GM19452 (cell line): ENCODE measurements around the gene TGM5.

Source experiments
- ATAC-seq: cut with Tn5 transposase; IDR thresholded peaks from one replicate; pipeline ENCODE4 v1.9.1; 2021; ENCODE audit not compliant: unreplicated experiment

Gene TGM5

DNA sequence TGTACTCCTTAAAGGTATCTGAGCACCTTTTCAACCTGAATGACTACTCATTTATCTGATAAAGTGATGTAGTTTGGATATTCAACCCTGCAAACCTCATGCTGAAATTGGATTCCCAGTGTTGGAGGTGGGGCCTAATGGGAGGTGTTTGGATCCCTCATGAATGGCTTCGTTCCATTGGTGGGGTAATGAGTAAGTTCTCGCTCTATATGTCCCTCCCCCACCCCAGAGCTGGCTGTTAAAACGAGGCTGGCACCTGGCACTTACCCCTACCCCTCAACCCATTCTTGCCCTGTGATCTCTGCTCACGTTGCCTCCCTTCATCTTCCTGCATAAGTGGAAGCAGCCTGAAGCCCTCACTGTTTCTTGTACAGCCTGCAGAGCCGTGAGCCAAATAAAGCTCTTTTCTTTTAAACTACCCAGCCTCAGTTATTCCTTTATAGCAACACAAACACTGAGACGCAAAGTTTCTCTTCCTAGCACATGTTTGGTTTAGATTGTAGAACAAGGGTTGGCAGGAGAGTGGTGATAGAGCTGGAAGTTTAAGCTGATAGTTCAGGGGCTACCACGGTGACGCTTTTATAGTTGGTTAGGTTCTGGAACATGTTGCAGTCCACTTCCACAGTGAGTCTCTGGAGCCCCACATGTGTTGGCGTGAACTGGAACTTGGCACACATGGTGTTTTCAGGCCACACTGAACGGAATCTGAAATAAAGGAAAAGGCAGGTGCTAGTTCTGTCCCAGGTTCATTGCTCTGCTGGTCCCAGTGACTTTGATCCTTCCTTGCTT lies 69.8 kb downstream of the TGM5 start:
- no peak for ATAC-seq

DNA sequence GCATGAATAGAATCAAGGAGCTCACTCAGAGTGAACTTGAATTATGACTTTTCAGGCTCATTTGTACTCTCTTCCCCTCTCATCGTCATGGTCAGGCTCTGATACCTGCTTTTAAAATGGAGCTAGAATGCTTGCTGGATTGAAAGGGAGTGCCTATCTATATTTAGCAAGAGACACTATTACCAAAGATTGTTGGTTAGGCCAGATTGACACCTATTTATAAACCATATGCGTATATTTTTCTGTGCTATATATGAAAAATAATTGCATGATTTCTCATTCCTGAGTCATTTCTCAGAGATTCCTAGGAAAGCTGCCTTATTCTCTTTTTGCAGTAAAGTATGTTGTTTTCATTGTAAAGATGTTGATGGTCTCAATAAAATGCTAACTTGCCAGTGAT lies 71.9 kb downstream of the TGM5 start:
- no peak for ATAC-seq

GRCh38 chr15:43193710-43194109 lies 73.0 kb downstream of the TGM5 start:
- ATAC-seq: no peak

DNA sequence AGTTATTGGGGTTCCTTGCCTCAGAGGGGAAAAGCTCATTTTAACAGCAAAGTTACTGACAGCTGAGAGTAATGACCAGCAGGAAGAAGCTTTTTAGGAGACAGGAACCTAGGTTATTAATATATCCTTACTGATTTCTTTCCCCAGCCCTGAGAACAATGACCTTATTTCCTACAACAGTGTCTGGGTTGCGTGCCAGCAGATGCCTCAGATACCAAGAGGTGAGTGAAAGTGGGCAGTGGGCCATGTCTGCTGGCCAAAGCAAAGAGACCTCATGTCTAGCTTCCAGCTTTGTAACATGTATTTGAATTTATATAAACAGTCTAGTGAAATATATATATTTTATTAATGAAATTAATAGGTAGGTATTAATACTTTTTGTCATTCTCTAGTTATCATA lies 76.5 kb downstream of the TGM5 start:
- no peak for ATAC-seq

DNA sequence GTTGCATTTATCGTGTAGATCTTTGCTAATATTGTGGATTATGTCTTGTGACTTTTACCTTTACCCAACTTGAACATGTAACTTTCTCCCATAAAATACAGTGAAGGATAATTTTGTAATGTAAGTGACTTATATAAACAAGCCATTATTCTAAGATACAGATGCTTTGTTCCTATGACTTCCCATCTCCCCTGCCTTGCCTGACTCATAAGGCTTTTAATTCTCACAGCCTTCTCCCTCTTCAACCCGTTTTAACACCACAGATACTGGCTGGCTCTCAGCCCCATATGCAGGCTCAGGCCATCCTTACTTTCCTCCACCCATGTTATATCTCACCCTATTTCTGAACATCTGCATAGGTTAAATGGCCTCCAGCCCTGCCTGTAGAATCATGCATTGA lies 77.4 kb downstream of the TGM5 start:
- no peak for ATAC-seq

- ATAC-seq: no peak
Observed at GRCh38 chr15:43187544-43188155, 79.1 kb downstream of the TGM5 start.

DNA sequence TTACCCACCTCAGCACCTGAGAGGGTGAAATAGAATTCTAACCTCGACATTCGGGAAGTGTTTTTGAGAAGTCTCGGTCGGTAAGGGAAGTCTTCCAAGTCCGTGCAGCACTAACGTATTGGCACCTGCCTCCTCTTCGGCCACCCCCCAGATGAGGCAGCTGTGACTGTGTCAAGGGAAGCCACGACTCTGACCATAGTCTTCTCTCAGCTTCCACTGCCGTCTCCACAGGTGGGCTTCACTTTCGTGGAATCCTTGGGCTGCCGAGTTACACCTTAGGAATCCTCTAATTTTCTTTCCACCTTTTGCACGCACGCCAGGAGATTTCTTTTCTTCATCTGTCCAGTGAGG lies 80.8 kb downstream of the TGM5 start:
- peak; percentile 18 for ATAC-seq

- ATAC-seq: peak; percentile 95
Observed at GRCh38 chr15:43185157-43186002, 81.3 kb downstream of the TGM5 start, which contains the start of gene CCNDBP1. CCNDBP1 (plus strand) TSS chr15:43185403; CDS start chr15:43185499, 96 bp downstream.

GRCh38 chr15:43184407-43185124 lies 82.2 kb downstream of the TGM5 start:
- ATAC-seq: peak; percentile 6

- ATAC-seq: no peak
Observed at GRCh38 chr15:43183270-43183669, 83.5 kb downstream of the TGM5 start.
